Adrenal gland (tissue), 12 donors: ENCODE measurements around the gene SPSB4. TPM values are rescaled to one million over a fixed set of nuclear protein-coding genes. Genes with fewer than 3 reads are reported as not detected.

Experiments
- DNase-seq, 7 donors: peaks; one replicate each; pipeline ENCODE4 v3.0.0-alpha.2; 2019 to 2020
- H3K27ac ChIP-seq, 5 donors: fragments of 200-600 bp; sonication (generic) in 4 of 5; 1 replicate in 3 of 5; 2 replicates in 2 of 5; pipeline versions ENCODE4 v1.5.1 to v1.8.0; 2016 to 2020; ENCODE audit warnings: mild to moderate bottlenecking in 1 of 5
- H3K27me3 ChIP-seq: fragments of 200-600 bp; 2 replicates; pipeline ENCODE4 v1.8.0; 2021
- H3K36me3 ChIP-seq, 2 donors: fragments of 200-600 bp; replicated peaks in 1 of 2; 1 replicate in 1 of 2; 2 replicates in 1 of 2; pipeline versions ENCODE4 v1.5.1 to v1.8.0; 2018 to 2022
- H3K4me1 ChIP-seq, 2 donors: fragments of 200-600 bp; replicated peaks in 1 of 2; 1 replicate in 1 of 2; 2 replicates in 1 of 2; pipeline versions ENCODE4 v1.5.1 to v1.8.0; 2018 to 2021
- H3K4me3 ChIP-seq, 4 donors: fragments of 200-600 bp; sonication (generic) in 3 of 4; one replicate each; pipeline ENCODE4 v1.5.1; 2016 to 2018
- H3K9me3 ChIP-seq, 3 donors: fragments of 200-600 bp; sonication (generic) in 1 of 3; replicated peaks in 1 of 3; 1 replicate in 2 of 3; 2 replicates in 1 of 3; pipeline versions ENCODE4 v1.5.1 to v1.8.0; 2016 to 2021
- CTCF ChIP-seq, 6 experiments: fragments of 450-650 bp in 4 of 6; fragments of 200-600 bp in 2 of 6; sonication (generic) in 1 of 6; IDR thresholded peaks; 1 replicate in 5 of 6; 2 replicates in 1 of 6; pipeline versions ENCODE4 v1.5.1 to v1.8.0; 2016 to 2021; ENCODE audit warnings: antibody characterized with exemption in 6 of 6, mild to moderate bottlenecking in 2 of 6, moderate library complexity in 1 of 6
- POLR2A ChIP-seq, 2 donors: fragments of 450-650 bp; IDR thresholded peaks; one replicate each; pipeline ENCODE4 v1.6.1; 2017; ENCODE audit warnings: antibody characterized with exemption in 2 of 2, mild to moderate bottlenecking in 2 of 2, moderate library complexity in 1 of 2
- WGBS, 4 donors: extraction: QIAGEN DNeasy Blood & Tissue Kit in 2 of 4; methylation state at CpG; one replicate each; pipeline versions ENCODE4 v1.1.5 to v1.1.7; 2013 to 2017; 5-methylcytosine and 5-hydroxymethylcytosine counted together
- intact Hi-C, 2 donors: fragments of 100-400 bp; cut with DNase I; formaldehyde crosslinking; loops; one replicate each; pipeline versions ENCODE4 v1.14.1 to v1.15.0; 2022 to 2023
- polyA plus RNA-seq, 3 donors: library from polyadenylated mRNA; stranded (reverse); fragments of 200-250 nt in 2 of 3; fragments of 350-450 nt in 1 of 3; fragmentation: Illumina TruSeq in 1 of 3; extraction: RNeasy Lipid Tissue Mini Kit (QIAGEN cat#74804) in 1 of 3; gene quantifications; one replicate each; pipeline ENCODE4 v1.2.3, GENCODE V29; 2013 to 2014
- total RNA-seq, 9 donors: library from RNA; depleted of rRNA in 4 of 9; stranded (reverse); fragments of >200 nt in 4 of 9; fragments of 120-200 nt in 1 of 9; fragmentation: NEBNext Ultra II Directional in 1 of 9; extraction: Animal tissue kit (Norgen Biotek cat#: 25700) in 1 of 9; gene quantifications; one replicate each; pipeline versions ENCODE4 v1.1.0 to v1.2.4, GENCODE V29; 2013 to 2023
- donor health status: healthy with polysubstance abuse.
- donor health status: Bipolar disorder and iron deficiency.
- donor health status: DM: yes; HTN: yes; CAD: no.
- donor health status: DM: no; HTN: no; CAD: no.
- donor health status: DM: no; HTN: no; CAD: no.
- donor health status: DM: yes; HTN: yes; CAD: no.

Gene SPSB4
- total and polyA plus RNA-seq, 12 donors, result 0.18 to 4.0 (median 1.1) TPM; not detected in 1

DNA sequence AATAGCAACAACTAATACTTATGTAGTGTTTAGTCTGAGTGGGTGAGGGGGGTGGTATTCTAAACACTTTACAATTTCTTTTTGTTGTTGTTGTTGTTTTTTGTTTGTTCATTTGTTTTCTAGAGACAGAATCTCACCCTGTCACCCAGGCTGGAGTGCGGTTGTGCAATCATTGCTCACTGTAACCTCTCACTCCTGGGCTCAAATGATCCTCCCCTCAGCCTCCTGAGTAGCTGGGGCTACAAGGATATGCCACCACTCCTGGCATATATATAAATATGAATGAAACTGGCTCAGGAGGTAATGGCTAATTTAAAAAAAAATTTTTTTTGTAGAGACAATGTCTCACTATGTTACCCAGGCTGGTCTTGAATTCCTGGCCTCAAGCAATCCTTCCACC is 19.1 kb downstream of the SPSB4 start:
- no peak for DNase-seq
- intact Hi-C loops, result no loop called here
- Histone ChIP-seq H3K9me3 (no peaks in the 10 kb centered on the region), H3K36me3 (no peaks in the 10 kb centered on the region), H3K4me3 (no peak overlapping the region), H3K4me1 (no peaks in the 10 kb centered on the region), H3K27me3 (no peaks in the 10 kb centered on the region), H3K27ac (no peak overlapping the region)
- TF ChIP-seq POLR2A (IDR thresholded peaks at IDR 0.05), result no peak
- no peak for TF ChIP-seq CTCF (IDR thresholded peaks at IDR 0.05)
- 88 to 96% (median 91%) methylated on average over 1 of the region's 1 CpG for WGBS, 4 donors

DNA sequence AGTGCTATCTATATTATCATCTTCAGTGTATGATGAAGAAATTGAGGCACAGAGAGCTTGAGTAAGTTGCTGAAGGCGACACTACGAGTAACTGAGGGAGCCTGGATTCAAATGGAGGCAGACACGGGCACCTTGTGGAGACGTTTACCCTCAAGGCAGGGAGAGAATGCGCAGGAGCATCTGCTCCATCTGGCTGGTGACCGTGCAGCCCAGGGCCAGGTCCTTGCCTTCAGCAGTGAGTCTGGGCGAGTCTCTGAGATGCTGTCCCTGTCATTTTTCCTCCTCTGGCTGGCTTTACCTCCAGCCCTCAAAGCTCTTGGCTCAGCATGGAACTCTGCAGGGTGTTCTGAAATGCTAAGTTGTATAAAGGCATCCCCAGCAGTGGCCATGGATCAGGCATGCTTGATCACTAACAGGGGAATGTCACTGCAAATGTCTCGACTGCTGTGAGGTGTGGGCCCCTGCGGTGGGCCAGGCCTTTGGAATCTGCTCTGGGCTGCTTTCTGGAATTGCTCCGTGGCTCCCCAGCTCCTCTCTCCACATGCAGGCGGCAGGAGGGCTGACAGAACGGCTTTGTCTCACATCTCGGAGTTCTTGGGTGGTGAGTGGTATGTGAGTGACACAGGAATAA is 19.7 kb downstream of the SPSB4 start:
- WGBS, 4 donors, result 82 to 92% (median 86%) methylated on average over 12 to 13 of the region's 13 CpGs
- intact Hi-C loops, result no loop called here
- Histone ChIP-seq H3K9me3 (no peaks in the 10 kb centered on the region), H3K27me3 (no peaks in the 10 kb centered on the region), H3K36me3 (no peaks in the 10 kb centered on the region), H3K27ac (no peak overlapping the region), H3K4me1 (no peaks in the 10 kb centered on the region), H3K4me3 (no peak overlapping the region)
- DNase-seq, result no peak
- TF ChIP-seq POLR2A (IDR thresholded peaks at IDR 0.05) (no peak), CTCF (IDR thresholded peaks at IDR 0.05) (no peak)

- Histone ChIP-seq H3K36me3 (no peaks in the 10 kb centered on the region), H3K27ac (no peak overlapping the region), H3K9me3 (no peaks in the 10 kb centered on the region), H3K4me3 (no peak overlapping the region), H3K4me1 (no peaks in the 10 kb centered on the region), H3K27me3 (no peaks in the 10 kb centered on the region)
- WGBS, 4 donors, result 58 to 71% (median 68%) methylated on average over 9 to 12 of the region's 12 CpGs
- TF ChIP-seq POLR2A (IDR thresholded peaks at IDR 0.05) (no peak), CTCF (IDR thresholded peaks at IDR 0.05) (no peak)
- intact Hi-C loops, result no loop called here
- DNase-seq, result peak in 6 of 7 donors; percentile 31 to 78 (median 42)
Observed at GRCh38 chr3:141071681-141072260, 20.6 kb downstream of the SPSB4 start.

DNA sequence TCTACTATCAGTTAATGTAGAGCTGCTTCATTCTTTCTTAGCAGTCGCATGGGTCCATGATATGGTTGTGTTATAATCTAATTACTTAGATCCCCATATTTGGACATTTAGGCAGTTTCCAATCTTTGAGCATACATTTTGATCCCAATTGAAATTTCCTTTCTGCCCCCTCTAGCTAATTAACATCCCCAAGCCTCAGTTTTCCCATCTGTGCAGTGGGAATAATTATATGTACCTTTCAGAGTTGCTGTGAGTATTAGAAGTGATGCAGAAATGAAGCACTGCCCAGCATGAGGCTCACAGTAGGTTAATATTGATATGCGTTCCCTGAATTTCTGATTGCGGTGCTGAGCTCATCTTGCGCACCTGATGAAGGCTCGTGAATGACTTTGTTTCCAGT is 21.8 kb downstream of the SPSB4 start:
- no peak for DNase-seq
- Histone ChIP-seq H3K4me1 (no peaks in the 10 kb centered on the region), H3K27ac (no peak overlapping the region), H3K27me3 (no peaks in the 10 kb centered on the region), H3K4me3 (no peak overlapping the region), H3K9me3 (no peaks in the 10 kb centered on the region), H3K36me3 (no peaks in the 10 kb centered on the region)
- TF ChIP-seq POLR2A (IDR thresholded peaks at IDR 0.05), result no peak
- no peak for TF ChIP-seq CTCF (IDR thresholded peaks at IDR 0.05)
- 97 to 99% (median 98%) methylated on average over 5 of the region's 5 CpGs for WGBS, 4 donors
- intact Hi-C loops, result no loop called here
